ENCODE data around the gene UBE2J2.
"Not testable (repeated sequence)": the region's sequence is repeated elsewhere in the genome, so short reads cannot be mapped to it uniquely, and the experiment has no call there.

UBE2J2 gene

DNA sequence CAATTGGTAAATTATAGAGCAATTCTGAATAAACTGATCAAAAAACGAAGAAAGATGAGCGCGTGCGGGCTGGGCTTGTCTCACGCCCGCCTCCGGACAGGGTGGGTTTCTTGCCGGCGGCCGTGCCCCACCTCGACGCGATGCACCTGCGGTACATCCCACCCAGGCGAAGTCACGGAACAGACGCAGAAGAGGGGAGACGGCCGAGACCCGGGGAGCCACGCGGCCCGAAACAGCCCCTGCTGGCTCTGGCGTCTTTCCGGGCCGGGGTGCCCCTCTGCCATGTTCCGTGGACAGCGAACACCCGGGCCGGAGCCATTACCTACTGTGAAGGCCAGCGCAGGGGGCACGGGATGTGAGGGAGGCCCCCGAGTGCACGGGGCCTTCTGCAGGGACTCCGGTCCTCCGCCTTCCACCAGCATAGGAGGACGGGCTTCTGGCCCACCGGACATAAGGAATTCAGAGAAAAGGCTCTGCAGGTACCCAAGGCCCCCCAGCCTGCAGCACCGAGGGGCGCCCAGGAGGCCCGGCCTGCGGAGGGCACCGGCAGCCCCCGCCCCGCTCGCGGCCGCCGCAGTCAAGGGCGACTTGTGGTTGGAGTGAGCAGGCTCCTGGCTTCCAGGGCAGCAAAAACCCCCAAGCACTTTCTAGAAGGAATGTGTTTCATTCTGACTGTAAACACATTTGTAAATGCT lies 19.5 kb downstream of the UBE2J2 start:
- no peak for DNase-seq

DNA sequence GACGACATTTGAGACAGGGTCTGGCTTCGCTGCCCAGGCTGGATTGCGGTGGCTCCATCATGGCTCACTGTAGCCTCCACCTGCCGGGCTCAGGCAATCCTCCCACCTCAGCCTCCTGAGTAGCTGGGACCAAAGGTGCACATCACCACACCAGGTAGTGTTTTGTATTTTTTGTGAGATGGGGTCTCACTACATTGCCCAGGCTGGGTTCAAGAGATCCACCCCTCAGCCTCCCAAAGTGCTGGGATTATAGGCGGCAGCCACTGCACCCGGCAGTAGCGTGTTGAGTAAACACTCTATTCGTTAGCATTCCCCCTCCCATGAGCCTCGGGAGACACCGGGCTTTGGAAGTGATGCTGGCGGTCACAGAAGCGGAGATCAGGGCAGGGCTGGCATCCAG lies 20.3 kb downstream of the UBE2J2 start:
- no peak for DNase-seq

DNA sequence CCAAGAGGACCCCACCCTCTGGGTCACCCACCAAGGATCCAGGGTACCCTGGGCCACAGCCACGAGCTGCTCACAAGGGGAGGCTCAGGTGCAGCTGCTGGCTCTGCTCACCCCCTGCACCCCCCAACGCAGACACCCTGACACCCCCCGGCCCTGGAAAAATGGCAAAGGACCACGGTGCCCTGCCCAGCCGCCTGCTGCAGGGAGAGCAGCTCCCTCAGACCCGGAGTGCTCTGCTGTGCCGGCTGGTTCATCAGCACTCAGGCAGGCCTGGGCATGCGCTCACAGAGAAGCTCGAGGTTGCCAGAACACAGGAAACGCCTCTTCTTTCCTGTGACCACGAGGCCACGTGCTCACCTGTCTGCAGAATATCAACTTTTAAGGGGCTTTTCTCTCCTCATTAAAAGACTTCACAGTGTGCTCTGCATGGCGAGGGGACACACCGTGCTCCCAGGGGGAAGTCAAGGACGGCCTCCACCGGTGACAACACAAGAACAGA lies 22.8 kb downstream of the UBE2J2 start:
- DNase-seq, result peak; percentile 76

DNA sequence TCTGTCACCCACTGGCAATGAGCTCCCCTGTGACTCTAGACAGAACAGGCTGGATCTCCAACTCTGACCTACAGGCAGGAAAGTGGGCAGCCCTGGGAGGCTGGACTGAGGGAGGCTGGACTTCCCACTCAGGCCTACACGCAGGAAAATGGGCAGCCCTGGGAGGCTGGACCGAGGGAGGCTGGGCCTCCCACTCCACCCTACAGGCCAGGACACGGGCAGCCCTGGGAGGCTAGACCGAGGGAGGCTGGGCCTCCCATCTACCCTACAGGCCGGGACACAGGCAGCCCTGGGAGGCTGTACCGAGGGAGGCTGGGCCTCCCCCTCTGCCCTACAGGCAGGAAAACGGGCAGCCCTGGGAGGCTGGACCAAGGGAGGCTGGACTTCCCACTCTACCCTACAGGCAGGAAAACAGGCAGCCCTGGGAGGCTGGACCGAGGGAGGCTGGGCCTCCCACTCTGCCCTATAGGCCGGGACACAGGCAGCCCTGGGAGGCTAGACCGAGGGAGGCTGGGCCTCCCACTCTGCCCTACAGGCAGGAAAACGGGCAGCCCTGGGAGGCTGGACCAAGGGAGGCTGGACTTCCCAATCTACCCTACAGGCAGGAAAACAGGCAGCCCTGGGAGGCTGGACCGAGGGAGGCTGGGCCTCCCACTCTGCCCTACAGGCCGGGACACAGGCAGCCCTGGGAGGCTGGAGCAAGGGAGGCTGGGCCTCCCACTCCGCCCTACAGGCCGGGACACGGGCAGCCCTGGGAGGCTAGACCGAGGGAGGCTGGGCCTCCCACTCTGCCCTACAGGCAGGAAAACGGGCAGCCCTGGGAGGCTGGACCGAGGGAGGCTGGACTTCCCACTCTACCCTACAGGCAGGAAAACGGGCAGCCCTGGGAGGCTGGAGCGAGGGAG lies 25.4 kb downstream of the UBE2J2 start:
- not testable (repeated sequence) for DNase-seq

DNA sequence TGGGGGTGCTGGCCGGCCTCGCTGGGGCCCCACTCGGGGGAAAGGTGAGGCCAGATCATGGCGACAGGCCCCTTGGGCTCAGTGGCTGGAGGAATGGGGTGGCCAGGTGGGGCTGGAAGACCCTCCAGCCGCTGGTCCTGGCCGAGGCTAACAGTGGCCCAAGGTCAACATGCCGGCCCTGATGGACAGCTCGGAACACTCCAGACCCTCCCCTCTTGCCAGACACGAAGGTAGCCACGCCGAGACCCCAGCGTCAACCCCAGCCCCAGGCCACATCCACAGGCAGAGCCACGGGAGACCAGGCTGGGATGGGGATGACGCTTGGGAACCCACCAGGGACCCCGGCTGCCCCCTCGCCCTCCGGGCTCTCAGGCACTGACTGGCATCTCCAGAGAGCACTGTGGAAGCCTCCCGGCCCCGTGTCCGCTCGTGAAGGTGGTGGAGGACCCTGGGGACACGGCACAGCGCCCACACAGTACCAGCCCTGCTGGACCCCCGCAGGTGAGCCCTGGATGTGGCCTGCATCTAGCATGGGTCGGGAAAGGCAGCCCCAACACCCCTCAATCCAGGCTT lies 26.2 kb downstream of the UBE2J2 start:
- no peak for DNase-seq

DNA sequence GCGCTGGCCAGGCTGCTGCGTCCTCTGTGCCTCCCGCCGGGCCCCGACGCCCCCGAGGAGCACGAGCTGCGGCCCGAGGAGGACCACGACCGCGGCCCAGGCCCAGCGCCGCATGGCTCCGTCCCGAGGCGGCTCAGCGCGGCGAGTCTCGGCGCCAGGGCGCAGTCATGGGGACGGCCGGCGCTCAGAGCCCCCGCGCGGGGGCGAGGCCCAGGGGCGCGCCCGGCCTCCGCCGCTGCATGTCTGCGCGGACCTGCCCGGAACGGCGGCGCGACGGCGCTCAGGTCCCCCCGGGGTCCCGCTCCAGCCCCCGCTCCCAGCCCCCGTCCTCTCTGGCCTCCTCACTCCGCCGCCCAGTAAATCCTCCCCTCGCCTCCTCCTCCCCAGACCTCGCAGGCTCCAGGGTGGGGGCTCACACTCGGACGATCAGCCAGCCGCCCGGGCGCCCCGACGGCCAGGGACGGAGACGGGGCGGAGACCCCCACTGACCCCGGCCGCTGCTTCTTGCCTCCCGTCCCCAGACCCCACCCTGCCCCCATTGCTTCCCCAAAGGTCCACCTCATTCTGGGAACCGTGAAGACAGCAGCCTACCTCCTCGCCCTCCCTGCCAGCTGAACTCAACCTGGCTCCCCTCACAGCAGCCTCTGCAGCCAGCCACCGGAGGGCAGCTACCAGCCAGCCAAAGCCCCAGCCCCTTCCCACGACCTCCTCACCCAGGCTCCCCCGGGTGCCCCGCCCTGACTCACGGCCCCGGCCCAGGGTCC lies 26.9 kb downstream of the UBE2J2 start, which contains the start of gene C1QTNF12:
TSS of gene C1QTNF12 (minus strand) at position 146 of the 764 bp plus-strand sequence. CDS start at position 114, 32 bp downstream.
- no peak for DNase-seq

DNA sequence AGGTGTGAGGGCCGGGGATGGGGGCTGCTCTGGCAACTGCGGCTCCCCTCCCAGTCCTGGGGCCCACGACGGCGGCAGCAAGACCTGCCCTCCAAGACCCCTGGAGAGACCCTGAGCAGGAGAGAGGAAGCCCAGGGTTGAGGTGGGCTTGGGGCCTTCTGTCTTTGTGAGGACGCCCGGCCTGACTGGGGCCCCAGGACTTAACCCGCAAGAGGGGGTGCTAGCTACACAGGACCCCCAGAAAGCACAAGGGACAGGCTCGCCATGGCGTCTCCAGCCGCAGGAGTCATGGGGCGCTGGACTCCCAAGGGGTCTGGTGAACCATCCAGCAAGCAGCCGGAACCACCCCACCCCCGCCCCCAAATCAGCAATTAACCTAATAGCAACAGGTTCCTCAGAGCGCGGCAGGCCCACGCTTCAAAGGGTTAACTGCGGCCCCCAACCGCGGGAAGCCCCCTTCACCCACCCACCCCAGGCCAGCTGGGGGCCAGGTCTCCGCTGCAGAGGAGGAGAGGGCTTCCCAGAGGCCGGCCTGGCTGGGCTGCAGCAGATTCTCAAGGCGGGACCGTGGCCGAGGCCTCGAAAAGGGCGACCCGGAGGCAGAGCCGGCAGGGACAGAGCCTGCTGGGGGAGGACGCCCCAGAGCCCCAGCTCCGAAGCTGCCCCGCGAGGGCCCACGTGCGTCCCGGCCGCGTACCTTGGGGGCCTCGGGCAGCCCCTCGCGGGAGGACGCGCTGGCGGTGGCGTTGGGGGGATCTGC lies 27.7 kb downstream of the UBE2J2 start:
- DNase-seq, result no peak

DNA sequence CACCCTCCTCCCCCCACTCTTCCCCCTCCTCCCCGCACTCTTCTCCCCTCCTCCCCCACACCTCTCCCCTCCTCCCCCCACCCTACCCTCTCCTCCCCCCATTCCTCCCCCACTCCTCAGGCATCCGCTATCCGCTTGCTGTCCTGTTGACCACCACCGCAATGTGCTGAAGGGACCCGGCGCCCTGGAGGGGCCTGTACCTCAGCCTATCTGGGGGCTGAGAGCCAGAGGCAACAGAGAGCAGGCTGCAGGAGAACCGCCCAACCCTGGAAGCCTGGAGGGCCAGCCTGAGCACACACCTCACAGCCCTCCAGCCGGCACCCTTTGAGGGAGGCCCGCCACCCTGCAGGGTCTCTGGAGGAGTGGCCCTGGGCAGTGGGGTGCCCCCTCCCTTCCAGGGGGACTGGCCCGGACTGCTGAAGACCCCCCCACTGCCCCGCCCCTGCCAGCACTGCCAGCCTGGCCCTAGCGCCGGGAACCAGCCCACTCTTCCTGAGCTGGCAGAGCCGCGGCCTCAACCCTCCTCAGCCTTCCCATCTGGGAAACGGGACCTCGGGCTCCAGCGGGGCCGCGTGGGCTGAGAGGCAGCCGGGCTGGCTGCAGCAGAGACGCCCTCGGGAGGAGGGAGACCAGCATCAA lies 28.4 kb downstream of the UBE2J2 start:
- DNase-seq, result no peak

DNA sequence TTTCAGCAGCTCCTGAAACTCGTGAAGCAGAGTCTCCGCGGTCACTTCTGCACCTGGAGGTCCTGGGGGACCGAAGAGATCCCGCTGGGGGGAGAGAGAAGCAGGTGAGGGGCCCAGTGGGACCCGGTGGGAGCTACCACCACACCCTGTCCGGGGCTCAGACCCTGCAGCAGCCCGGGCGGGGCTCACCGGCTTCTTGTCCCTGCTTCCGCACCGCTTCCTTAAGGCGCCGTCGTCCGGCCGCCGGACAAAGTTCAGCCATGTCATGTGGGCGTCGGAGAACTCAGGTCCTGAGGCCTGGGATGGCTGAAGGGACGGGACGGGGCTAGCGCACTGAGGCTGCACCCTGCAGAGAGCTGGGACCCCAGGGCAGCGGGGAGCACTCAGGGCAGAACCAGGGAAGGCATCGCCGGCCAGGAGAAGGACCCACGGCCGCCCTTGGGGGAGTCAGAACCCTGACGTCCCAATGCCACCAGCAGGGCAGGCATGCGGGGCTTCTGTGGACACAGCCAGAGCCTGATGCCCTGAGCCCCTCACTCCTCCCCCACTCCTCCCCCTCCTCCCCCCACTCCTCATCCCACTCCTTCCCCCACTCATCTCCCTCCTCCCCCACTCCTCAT lies 29.4 kb downstream of the UBE2J2 start:
- DNase-seq, result no peak

DNA sequence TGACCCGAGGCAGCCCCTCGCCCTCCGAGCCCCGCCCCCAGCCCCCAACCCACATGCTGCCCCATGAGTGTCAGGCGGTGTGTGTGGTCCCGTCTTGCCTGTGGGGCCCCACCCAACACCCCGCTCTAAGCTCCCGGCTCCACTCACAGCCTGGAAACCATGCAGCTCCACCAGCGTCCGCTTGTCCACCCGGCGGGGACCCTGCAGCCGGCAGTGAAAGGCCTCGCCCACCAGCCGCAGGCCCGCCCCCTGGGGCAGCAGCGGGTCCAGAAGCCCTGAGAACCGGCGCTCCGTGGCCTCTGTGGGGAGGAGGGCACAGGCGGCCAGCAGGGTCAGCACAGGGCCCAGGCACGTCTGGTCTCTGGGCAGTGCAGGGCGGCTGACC lies 29.9 kb downstream of the UBE2J2 start:
- no peak for DNase-seq

DNA sequence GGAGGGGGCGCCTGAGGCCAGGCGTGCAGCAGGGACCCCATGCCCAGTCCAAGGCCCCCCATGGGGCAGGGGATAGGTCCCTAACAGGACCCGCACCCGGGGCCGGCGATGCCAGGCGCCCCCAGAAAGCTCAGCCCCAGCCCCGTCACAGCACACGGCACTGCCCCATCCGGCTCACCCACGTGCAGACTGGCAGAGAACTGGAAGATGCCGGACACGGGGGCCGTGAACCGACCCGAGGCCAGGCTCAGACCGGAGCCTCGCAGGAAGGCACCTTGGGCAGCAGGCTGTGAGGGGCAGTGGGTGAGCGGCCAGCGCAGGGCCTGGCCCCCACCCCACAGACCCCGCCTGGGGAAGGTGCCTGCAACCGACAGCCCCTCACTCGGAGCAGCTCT lies 30.4 kb downstream of the UBE2J2 start:
- DNase-seq, result no peak

DNA sequence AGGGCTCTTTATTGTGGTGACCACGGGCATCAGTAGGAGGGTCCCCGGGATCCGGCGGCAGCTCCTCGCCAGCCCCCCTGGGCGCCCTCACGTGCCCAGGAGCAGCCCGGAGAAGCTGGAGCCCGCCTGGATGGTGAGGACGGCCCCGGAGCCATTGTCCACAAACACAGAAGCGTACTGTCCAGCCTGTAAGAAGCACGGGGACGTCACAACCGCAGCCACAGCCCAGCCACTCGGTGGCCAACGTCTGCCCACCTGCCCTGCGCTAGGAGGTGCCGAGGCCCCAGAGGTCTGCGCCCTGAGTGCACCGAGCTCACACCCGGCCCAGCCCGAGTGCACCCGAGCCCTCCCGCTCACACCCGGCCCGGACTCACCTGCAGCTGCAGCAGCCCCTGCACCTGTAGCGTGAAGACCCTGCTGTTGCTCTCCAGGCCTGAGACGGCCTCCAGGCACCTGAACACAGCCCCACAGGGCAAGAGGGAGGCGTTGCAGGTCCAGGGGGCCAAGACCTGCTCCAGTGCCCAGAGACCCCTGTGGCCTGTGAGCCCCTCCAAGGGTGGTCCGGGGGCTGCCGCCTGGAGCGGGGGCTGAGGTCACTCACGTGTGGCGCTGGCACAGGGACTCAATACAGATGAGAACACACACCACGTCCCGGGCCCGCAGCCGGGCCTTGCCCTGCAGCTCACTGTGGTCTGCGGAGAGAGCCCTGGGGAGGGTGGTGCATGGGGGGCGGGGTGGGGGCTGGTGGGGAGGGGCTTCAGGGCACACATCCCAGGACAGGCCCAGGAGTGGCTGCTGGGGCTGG lies 31.0 kb downstream of the UBE2J2 start:
- no peak for DNase-seq

DNA sequence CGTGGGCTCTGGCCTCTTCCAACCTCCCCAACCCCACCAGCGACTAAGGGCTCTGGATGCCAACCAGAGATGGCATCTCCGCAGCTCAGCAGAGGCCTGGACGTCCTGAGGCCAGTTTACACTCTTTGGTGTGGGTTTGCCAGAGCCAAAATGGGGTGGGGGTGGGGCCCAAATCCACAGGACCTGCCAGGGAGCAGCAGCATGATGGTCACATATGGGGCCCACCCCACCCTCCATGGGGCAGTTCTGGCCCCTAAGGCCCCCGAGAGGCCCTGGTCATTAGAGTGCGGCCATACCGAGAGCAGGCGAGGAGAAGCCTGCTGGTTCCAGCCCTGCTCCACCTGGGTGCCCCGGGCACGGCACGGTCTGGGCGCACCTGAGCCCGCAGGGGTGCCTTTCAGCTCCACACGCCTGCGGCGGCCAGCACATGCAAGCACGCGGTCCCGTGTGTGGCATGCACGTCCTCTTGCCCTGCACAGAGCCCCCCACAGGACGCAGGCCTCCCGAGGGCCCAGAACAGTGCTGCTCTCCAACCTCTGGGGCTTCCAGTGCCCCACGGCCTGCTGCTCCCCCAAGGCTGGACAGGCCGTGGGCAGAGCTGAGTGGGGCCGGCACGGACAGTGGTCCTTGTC lies 31.9 kb downstream of the UBE2J2 start:
- no peak for DNase-seq

DNA sequence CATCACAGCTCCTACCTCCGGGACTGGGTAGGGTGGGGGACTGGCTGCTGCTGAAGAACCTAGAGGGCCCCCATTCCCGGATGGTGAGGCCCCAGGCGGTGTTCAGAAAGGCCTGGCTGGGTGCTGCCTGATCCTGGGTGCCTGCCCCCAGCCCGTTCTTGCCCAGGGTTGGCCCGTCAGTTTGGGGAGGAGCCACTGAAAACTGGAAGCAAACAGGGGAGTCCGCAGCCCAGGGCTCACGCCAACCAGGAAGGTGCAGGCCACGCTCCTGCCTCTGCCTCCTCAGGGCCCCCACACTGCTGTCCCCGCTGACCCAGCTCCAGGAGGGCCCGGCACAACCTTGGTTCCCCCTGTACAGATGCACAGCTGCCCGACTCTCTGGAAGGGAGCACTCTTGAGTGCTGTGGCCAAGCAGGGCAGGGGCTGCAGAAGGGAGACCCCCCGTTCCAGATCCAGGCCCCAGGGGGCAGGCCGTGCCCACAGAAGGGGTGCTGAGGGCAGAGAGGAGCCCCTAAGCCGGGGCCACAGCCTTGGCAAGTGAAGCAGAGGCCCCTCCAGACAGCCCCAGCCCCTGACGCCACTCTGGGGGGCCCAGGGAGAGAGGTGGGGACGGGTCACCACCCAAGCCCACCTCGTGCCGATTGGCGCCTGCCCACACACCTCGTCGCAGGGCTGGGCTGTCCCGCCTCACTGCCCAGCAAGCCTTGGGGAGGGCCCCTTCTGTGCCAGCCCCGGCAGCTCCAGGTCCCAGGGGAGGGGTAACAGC lies 32.6 kb downstream of the UBE2J2 start:
- DNase-seq, result no peak

DNA sequence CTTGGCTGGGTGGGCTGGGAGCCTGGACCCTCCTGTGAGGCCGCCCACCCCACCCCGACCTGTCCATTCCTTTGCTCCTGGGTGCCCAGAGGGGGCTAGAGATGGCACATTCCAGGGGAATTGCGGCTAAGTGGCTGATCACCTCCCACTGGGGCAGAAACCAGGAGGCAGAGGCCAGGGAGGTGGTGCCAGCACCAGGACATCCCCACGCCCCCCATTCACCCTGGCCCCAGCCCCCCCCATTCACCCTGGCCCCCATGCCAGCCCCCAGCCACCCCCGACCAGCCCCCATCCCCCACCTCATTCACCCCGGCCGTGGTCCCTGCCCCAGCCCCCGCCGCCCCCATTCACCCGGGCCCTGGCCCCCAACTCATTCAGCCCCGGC lies 33.3 kb downstream of the UBE2J2 start:
- no peak for DNase-seq

DNA sequence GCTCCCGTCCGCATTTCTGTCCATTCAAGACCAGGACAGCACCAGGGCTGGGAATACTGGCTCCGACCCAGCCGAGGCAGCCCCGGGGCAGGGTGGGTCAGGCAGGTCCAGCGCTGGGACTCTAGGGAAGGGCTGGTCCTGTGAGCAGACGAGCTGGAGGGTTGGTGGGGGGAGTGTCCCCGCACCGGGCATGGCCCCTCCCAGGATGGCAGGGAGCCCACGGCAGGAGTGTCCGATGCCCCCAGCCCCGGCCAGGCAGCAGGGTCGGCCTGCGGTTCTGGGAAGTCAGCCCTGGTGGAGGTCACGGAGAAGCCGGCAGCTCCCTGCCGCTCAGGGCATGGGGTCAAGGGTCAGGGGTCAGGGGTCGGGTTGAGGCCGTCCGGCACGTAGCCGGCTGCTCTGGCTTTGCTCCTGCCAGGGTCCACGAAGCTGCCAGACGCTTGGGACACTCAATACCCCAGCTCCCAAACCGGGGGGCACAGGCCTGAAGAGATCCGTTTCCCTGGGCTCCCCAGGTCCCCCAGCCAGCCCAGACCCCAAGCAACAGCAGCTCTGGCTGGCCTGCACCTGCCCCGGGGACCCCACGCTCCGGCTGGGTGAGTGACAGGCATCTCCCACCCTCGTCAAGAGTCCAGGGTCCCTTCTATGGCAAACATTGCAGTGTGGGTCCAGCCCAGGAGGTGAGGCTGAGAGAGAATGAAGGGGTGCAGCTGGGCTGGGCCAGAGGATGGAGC lies 33.9 kb downstream of the UBE2J2 start:
- DNase-seq, result no peak

DNA sequence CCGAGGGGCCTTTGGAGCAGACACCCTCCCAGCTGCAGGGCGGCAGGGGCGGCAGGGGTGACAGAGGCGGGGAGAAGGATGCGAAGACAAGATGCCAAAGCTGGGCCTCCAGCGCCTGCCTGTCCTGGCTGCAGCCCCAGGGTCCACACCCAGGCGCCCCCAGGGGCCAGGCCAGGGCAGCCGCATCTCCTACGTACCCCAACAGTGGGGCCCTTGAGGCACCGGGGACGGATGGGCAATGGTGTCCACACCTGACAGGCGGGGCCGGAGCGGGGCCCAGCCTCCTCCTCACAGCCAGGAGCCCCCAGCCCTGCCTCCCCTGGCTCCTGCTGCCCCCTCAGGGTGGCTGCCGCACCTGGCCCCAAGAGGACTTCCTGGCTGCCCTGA lies 34.4 kb downstream of the UBE2J2 start:
- no peak for DNase-seq

DNA sequence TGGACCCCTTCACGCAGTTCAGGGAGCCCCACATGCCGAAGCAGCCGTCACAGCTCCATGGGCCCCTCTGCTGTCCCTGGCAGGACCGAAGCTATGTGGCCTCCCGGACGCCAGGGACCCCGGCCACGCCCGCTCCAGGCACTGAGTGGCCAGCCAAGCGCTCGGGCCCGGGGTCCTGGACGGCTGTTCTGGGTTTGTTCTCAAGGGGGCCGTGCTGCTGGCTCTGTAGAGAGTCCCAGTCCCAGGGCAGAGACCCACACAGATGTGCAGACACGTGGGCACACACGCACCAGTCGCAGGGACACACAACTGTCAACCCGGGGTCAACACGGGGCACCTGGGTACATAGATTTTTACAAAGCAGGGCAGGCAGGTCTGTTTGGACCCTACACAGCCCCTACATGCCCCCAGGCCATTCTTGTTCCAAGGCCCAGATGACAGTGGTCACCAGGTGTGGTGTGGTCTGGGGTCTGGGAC lies 34.9 kb downstream of the UBE2J2 start:
- no peak for DNase-seq

All from activated gamma-delta T cell treated with Interleukin-2 at 50 U/mL for 16 hours (primary cell).